SU-DHL-6 (cell line): ENCODE data around the gene DUOX2.

Source experiments
- H2AFZ ChIP-seq: fragments of 200-600 bp; sonication (generic); 2 replicates; pipeline ENCODE4 v1.6.1; 2014; ENCODE audit warnings: low read depth, mild to moderate bottlenecking, moderate library complexity, mixed read lengths, antibody characterized with exemption, low read length; ENCODE audit not compliant: severe bottlenecking
- H3F3A ChIP-seq: fragments of 200-600 bp; shearing (Covaris generic); 2 replicates; pipeline ENCODE4 v1.6.0; 2016; ENCODE audit warnings: antibody characterized with exemption, mild to moderate bottlenecking; ENCODE audit not compliant: insufficient read depth
- H3K27ac ChIP-seq: fragments of 200-600 bp; sonication (generic); 2 replicates; pipeline ENCODE4 v1.5.1; 2016; ENCODE audit warnings: low read depth, mild to moderate bottlenecking, low read length, moderate library complexity, mixed read lengths
- H3K27me3 ChIP-seq: fragments of 200-600 bp; sonication (generic), shearing (Covaris generic); 2 replicates; pipeline ENCODE4 v1.6.0; 2014; ENCODE audit warnings: mild to moderate bottlenecking, low read length
- H3K36me3 ChIP-seq: fragments of 200-600 bp; sonication (generic); 2 replicates; pipeline ENCODE4 v1.6.1; 2014; ENCODE audit warnings: mild to moderate bottlenecking, low read length, mixed read lengths
- H3K4me2 ChIP-seq: fragments of 300-600, 200-600 bp; shearing (Covaris generic), sonication (generic); 2 replicates; pipeline ENCODE4 v1.6.0; 2014; ENCODE audit warnings: low read length, low read depth, mild to moderate bottlenecking; ENCODE audit not compliant: poor library complexity, severe bottlenecking
- H3K4me3 ChIP-seq: fragments of 200-600 bp; sonication (generic); 2 replicates; pipeline ENCODE4 v1.5.1; 2014; ENCODE audit warnings: antibody characterized with exemption, low read length, mild to moderate bottlenecking, mixed read lengths; ENCODE audit not compliant: insufficient read depth, poor library complexity, severe bottlenecking
- H3K79me2 ChIP-seq: fragments of 200-600 bp; sonication (generic); 2 replicates; pipeline ENCODE4 v1.6.1; 2014; ENCODE audit warnings: mild to moderate bottlenecking, low read length, moderate library complexity; ENCODE audit not compliant: insufficient read depth
- H3K9ac ChIP-seq: fragments of 200-600 bp; sonication (generic); 2 replicates; pipeline ENCODE4 v1.7.0; 2014; ENCODE audit warnings: mild to moderate bottlenecking, low read length
- H3K9me2 ChIP-seq: fragments of 200-600 bp; sonication (generic); replicated peaks from 2 replicates; pipeline ENCODE4 v1.6.1; 2014; ENCODE audit warnings: low read length; ENCODE audit not compliant: insufficient read depth
- H3K9me3 ChIP-seq: fragments of 200-600 bp; sonication (generic); 2 replicates; pipeline ENCODE4 v1.6.1; 2014; ENCODE audit warnings: low read length, mixed read lengths; ENCODE audit not compliant: insufficient read depth
- H4K20me1 ChIP-seq: fragments of 200-600 bp; sonication (generic); 2 replicates; pipeline ENCODE4 v1.6.1; 2014; ENCODE audit warnings: low read depth, mild to moderate bottlenecking, antibody characterized with exemption, low read length, moderate library complexity, mixed read lengths
- EZH2phosphoT487 ChIP-seq: fragments of 200-600 bp; sonication (generic), shearing (Covaris generic); conservative IDR thresholded peaks from 2 replicates; pipeline ENCODE4 v1.6.1; 2018; ENCODE audit warnings: mild to moderate bottlenecking, antibody characterized with exemption, low read length, moderate library complexity, mixed read lengths
- TF ChIP-seq, protein P1 (sequence below): fragments of 200-600 bp; sonication (generic); IDR thresholded peaks from one replicate; pipeline ENCODE4 v1.5.1; 2017; ENCODE audit warnings: antibody characterized with exemption, mild to moderate bottlenecking, low read length, moderate library complexity; ENCODE audit not compliant: insufficient read depth, poor library complexity, severe bottlenecking

The DUOX2 gene

GRCh38 chr15:45134046-45134445, 20.1 kb upstream of the DUOX2 start:
- H3K27ac ChIP-seq, result no peak overlapping the region
- no peaks in the 10 kb centered on the region for H3K9me2 ChIP-seq
- no peaks in the 10 kb centered on the region for H3K79me2 ChIP-seq
- no peak overlapping the region for H3K4me3 ChIP-seq
- no peak overlapping the region for H2AFZ ChIP-seq
- H3K4me2 ChIP-seq, result no peak overlapping the region
- no peaks in the 10 kb centered on the region for H3K27me3 ChIP-seq
- no peaks in the 10 kb centered on the region for H4K20me1 ChIP-seq
- TF ChIP-seq EZH2phosphoT487, result no peak
- TF ChIP-seq, protein P1, sequence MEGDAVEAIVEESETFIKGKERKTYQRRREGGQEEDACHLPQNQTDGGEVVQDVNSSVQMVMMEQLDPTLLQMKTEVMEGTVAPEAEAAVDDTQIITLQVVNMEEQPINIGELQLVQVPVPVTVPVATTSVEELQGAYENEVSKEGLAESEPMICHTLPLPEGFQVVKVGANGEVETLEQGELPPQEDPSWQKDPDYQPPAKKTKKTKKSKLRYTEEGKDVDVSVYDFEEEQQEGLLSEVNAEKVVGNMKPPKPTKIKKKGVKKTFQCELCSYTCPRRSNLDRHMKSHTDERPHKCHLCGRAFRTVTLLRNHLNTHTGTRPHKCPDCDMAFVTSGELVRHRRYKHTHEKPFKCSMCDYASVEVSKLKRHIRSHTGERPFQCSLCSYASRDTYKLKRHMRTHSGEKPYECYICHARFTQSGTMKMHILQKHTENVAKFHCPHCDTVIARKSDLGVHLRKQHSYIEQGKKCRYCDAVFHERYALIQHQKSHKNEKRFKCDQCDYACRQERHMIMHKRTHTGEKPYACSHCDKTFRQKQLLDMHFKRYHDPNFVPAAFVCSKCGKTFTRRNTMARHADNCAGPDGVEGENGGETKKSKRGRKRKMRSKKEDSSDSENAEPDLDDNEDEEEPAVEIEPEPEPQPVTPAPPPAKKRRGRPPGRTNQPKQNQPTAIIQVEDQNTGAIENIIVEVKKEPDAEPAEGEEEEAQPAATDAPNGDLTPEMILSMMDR, result no peak
- H3F3A ChIP-seq, result no peaks in the 10 kb centered on the region
- no peaks in the 10 kb centered on the region for H3K36me3 ChIP-seq
- no peak overlapping the region for H3K9ac ChIP-seq
- H3K9me3 ChIP-seq, result no peaks in the 10 kb centered on the region

DNA sequence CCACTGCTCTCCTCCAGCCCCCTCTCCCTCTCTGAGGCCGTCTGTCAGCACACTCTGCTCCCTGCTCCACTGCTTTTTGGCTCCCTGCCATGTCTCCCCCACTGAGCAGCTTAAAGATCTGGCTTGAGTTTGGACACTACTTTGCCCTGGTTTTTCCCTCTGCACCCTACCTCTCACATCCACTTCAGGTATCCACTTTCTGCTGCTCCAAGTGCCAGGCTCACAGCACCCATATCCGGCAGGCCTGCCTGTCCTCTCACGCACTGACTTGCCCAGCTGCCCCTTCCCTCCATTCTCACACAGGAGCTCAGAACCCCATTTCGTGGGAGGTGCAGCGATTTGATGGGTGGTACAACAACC, 19.6 kb upstream of the DUOX2 start:
- Histone ChIP-seq H3F3A (no peaks in the 10 kb centered on the region), H3K4me3 (no peak overlapping the region), H3K79me2 (no peaks in the 10 kb centered on the region), H3K9me3 (no peaks in the 10 kb centered on the region), H2AFZ (no peak overlapping the region), H3K36me3 (no peaks in the 10 kb centered on the region), H3K4me2 (no peak overlapping the region), H3K27ac (no peak overlapping the region), H3K9ac (no peak overlapping the region), H4K20me1 (no peaks in the 10 kb centered on the region), H3K9me2 (no peaks in the 10 kb centered on the region), H3K27me3 (no peaks in the 10 kb centered on the region)
- no peak for TF ChIP-seq EZH2phosphoT487
- TF ChIP-seq, protein P1, result no peak

DNA sequence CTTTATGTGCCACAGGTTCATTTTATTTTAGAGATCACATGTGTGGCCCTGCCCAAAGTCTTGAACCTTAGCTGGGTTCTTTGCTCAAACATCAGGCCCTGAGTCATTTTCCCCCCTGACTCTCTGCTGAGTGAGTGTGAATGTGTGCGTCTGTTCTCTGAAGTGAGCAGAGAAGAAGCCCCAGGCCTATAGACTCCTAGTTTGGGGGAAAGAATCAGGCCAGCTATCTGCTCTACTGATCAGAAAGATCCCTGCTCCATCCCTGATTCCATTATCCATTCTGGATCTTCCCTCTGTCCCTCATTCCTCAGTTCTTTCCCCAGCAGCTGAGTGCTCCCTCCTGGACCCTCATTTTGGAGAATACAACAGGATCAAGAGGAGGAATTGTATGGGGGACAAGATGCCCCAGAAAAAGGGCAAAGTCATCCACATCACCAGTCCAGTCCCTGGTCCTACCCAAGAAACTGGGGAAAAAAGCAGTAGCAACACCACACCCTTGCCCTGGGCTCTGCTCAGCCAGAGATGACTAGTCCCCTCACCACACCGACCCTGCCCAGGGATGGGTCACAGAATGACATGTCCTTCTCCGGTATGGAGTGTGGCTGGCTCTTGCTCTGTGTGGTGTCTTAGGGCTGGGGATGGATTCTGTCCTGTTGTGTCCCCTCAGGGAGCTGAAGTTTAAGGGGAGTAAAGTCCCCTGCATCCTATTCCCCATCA, 19.0 kb upstream of the DUOX2 start:
- Histone ChIP-seq H3K9ac (no peak overlapping the region), H3K36me3 (no peaks in the 10 kb centered on the region), H4K20me1 (no peaks in the 10 kb centered on the region), H3K27me3 (no peaks in the 10 kb centered on the region), H3K79me2 (no peaks in the 10 kb centered on the region), H3K27ac (no peak overlapping the region), H2AFZ (no peak overlapping the region), H3K9me2 (no peaks in the 10 kb centered on the region), H3K4me3 (no peak overlapping the region), H3K4me2 (no peak overlapping the region), H3F3A (no peaks in the 10 kb centered on the region), H3K9me3 (no peaks in the 10 kb centered on the region)
- TF ChIP-seq, protein P1, result no peak
- TF ChIP-seq EZH2phosphoT487, result no peak
